ENCODE data around the gene DMRTA1.

- no peak for TF ChIP-seq CTCF (conservative IDR thresholded peaks at IDR 0.05; ENCODE audit: low read length)
- TF ChIP-seq EZH2phosphoT487 (IDR thresholded peaks at IDR 0.05; ENCODE audit: borderline replicate concordance), result no peak
Observed at GRCh38 chr9:22416692-22417060, 29.9 kb upstream of the DMRTA1 start.

Measured in Loucy (cell line).